ENCODE data around the gene CDK12. TPM values are rescaled to one million over a fixed set of nuclear protein-coding genes. Genes with fewer than 3 reads are reported as not detected.

Gene CDK12
- polyA plus RNA-seq, 1 of the 3 experiments (the other 2 are of a cell fraction), result 11.6 TPM

- H3K27me3 ChIP-seq (ENCODE audit: insufficient read depth), result no peaks in the 10 kb centered on the region
- H3K79me2 ChIP-seq (ENCODE audit: insufficient read depth), result peaks cover 45% of the 10 kb centered on the region
- H3K4me1 ChIP-seq (ENCODE audit: control insufficient read depth in 1 of 2, insufficient read depth in 2 of 2, low read depth in 1 of 2, low read length in 1 of 2), result no peaks in the 10 kb centered on the region
- H3K4me3 ChIP-seq (ENCODE audit: low read depth in 2 of 2, low read length in 1 of 2), result no peak overlapping the region
- H3K27ac ChIP-seq (ENCODE audit: low read depth in 2 of 2, low read length in 1 of 2), result no peak overlapping the region
- no peak for DNase-seq
- CTCF ChIA-PET, result interaction anchor here (1.5 kb wide), 1 partner anchor 179 kb away, joined by 3 read pairs; no protein-coding TSS in a partner anchor
- H3K9me3 ChIP-seq, result no peaks in the 10 kb centered on the region
- no peaks in the 10 kb centered on the region for H3K9me2 ChIP-seq
- H3K4me2 ChIP-seq, result no peak overlapping the region
- no peak overlapping the region for H3K9ac ChIP-seq
- H3F3A ChIP-seq (replicated peaks; ENCODE audit: insufficient read depth), result peaks cover 9% of the 10 kb centered on the region
- POLR2A ChIA-PET, result no interaction called here
- TF ChIP-seq CHD2 (IDR thresholded peaks at IDR 0.05; ENCODE audit: low read length, partially characterized antibody) (no peak), IRF3 (IDR thresholded peaks at IDR 0.05; ENCODE audit: low read depth, low read length) (no peak), RAD21 (IDR thresholded peaks at IDR 0.05; ENCODE audit: low read length) (no peak), EP300 (IDR thresholded peaks at IDR 0.05; ENCODE audit: borderline replicate concordance in 1 of 2, low read depth in 1 of 2, low read length in 1 of 2) (no peak), GABPA (IDR thresholded peaks at IDR 0.05; ENCODE audit: low read depth) (no peak), CTCF (IDR thresholded peaks at IDR 0.05) (no peak), REST (IDR thresholded peaks at IDR 0.05; ENCODE audit: low read depth, low read length) (no peak), SMC3 (IDR thresholded peaks at IDR 0.05; ENCODE audit: low read depth, low read length) (no peak), SIN3A (IDR thresholded peaks at IDR 0.05; ENCODE audit: borderline replicate concordance, low read depth, low read length) (no peak), PBX3 (IDR thresholded peaks at IDR 0.05) (no peak)
- peaks cover 24 to 90% of the 10 kb centered on the region in 2 experiments for H3K36me3 ChIP-seq (replicated peaks in 1 of 2; ENCODE audit: control insufficient read depth in 1 of 2, insufficient read depth in 2 of 2, low read length in 1 of 2)
- no peak overlapping the region for H2AFZ ChIP-seq (ENCODE audit: low read depth)
- H4K20me1 ChIP-seq (ENCODE audit: insufficient read depth), result no peaks in the 10 kb centered on the region
Measured at GRCh38 chr17:39443326-39443725, 18.0 kb upstream of the CDK12 start.

Data from SK-N-SH (cell line).